Neural cell (in vitro differentiated cells): ENCODE results near the gene FRS3. TPM values are rescaled to one million over a fixed set of nuclear protein-coding genes. Genes with fewer than 3 reads are reported as not detected.

Experiments used
- H2AFZ ChIP-seq: fragments of 200-600, 300-800 bp; sonication (generic), shearing (Covaris generic); 2 replicates; pipeline ENCODE4 v1.6.0; 2014; ENCODE audit warnings: low read depth, mild to moderate bottlenecking, antibody characterized with exemption, low read length, moderate library complexity
- H3F3A ChIP-seq: fragments of 200-600 bp; shearing (Covaris generic); 2 replicates; pipeline ENCODE4 v1.6.1; 2016; ENCODE audit warnings: mild to moderate bottlenecking, moderate library complexity, mixed read lengths, antibody characterized with exemption, low read length; ENCODE audit not compliant: insufficient read depth, poor library complexity, severe bottlenecking
- H3K27ac ChIP-seq: fragments of 200-600, 300-800 bp; sonication (generic), shearing (Covaris generic); 2 replicates; pipeline ENCODE4 v1.5.1; 2014; ENCODE audit warnings: mild to moderate bottlenecking, low read length, moderate library complexity
- H3K27me3 ChIP-seq: fragments of 300-800, 200-600 bp; sonication (generic), shearing (Covaris generic); 2 replicates; pipeline ENCODE4 v1.6.0; 2014; ENCODE audit warnings: mild to moderate bottlenecking, low read depth, low read length, moderate library complexity; ENCODE audit not compliant: insufficient read depth
- H3K36me3 ChIP-seq: fragments of 300-800, 200-600 bp; sonication (generic), shearing (Covaris generic); 2 replicates; pipeline ENCODE4 v1.5.1; 2014; ENCODE audit warnings: mild to moderate bottlenecking, antibody characterized with exemption, low read length, moderate library complexity; ENCODE audit not compliant: insufficient read depth
- H3K4me2 ChIP-seq: fragments of 300-800, 200-600 bp; sonication (generic), shearing (Covaris generic); 2 replicates; pipeline ENCODE4 v1.6.0; 2014; ENCODE audit warnings: mild to moderate bottlenecking, low read length
- H3K4me3 ChIP-seq: fragments of 300-800, 200-600 bp; sonication (generic), shearing (Covaris generic); 2 replicates; pipeline ENCODE4 v1.5.1; 2014; ENCODE audit warnings: mild to moderate bottlenecking, low read length, moderate library complexity
- H3K79me2 ChIP-seq: fragments of 200-600 bp; shearing (Covaris generic); replicated peaks from 2 replicates; pipeline ENCODE4 v1.6.0; 2014; ENCODE audit warnings: mild to moderate bottlenecking, low read length, moderate library complexity; ENCODE audit not compliant: insufficient read depth
- H3K9ac ChIP-seq: fragments of 300-800, 200-600 bp; sonication (generic), shearing (Covaris generic); 2 replicates; pipeline ENCODE4 v1.6.1; 2016; ENCODE audit warnings: mild to moderate bottlenecking, low read length, mixed read lengths
- H3K9me2 ChIP-seq: fragments of 200-600 bp; shearing (Covaris generic); 2 replicates; pipeline ENCODE4 v1.6.1; 2016; ENCODE audit warnings: mild to moderate bottlenecking, low read length, mixed read lengths; ENCODE audit not compliant: insufficient read depth
- H3K9me3 ChIP-seq: fragments of 200-600, 300-800 bp; sonication (generic), shearing (Covaris generic); 2 replicates; pipeline ENCODE4 v1.6.1; 2016; ENCODE audit warnings: mild to moderate bottlenecking, mixed run types, low read length, moderate library complexity, mixed read lengths
- H4K20me1 ChIP-seq: fragments of 200-600 bp; shearing (Covaris generic); 2 replicates; pipeline ENCODE4 v1.6.1; 2016; ENCODE audit warnings: mild to moderate bottlenecking, mixed run types; ENCODE audit not compliant: insufficient read depth
- EP300 ChIP-seq: fragments of 450-650 bp; conservative IDR thresholded peaks from 2 replicates; pipeline ENCODE4 v1.6.1; 2014; ENCODE audit warnings: antibody characterized with exemption, mild to moderate bottlenecking, moderate library complexity; ENCODE audit not compliant: poor library complexity, severe bottlenecking
- EZH2 ChIP-seq: fragments of 200-600, 300-800 bp; shearing (Covaris generic), sonication (generic); IDR thresholded peaks from 2 replicates; pipeline ENCODE4 v1.6.1; 2014; ENCODE audit warnings: antibody characterized with exemption, low read length, borderline replicate concordance, mild to moderate bottlenecking; ENCODE audit not compliant: insufficient read depth, poor library complexity, severe bottlenecking
- MXI1 ChIP-seq: fragments of 450-650 bp; conservative IDR thresholded peaks from 2 replicates; pipeline ENCODE4 v1.6.1; 2014; ENCODE audit warnings: antibody characterized with exemption, mild to moderate bottlenecking; ENCODE audit not compliant: poor library complexity, severe bottlenecking
- POLR2AphosphoS5 ChIP-seq: IDR thresholded peaks from 2 replicates; pipeline ENCODE4 v1.6.1; 2012
- RAD21 ChIP-seq: fragments of 450-650 bp; conservative IDR thresholded peaks from 2 replicates; pipeline ENCODE4 v1.6.1; 2014; ENCODE audit warnings: antibody characterized with exemption, mild to moderate bottlenecking, moderate library complexity
- SMC3 ChIP-seq: fragments of 450-650 bp; conservative IDR thresholded peaks from 2 replicates; pipeline ENCODE4 v1.6.1; 2014; ENCODE audit warnings: antibody characterized with exemption, mild to moderate bottlenecking, moderate library complexity; ENCODE audit not compliant: poor library complexity
- TAF1 ChIP-seq: IDR thresholded peaks from 2 replicates; pipeline ENCODE4 v1.6.1; 2012; ENCODE audit warnings: low read depth
- polyA plus RNA-seq: library from polyadenylated mRNA; depleted of rRNA; stranded (reverse); fragments of >200 nt; gene quantifications from 2 replicates; pipeline ENCODE4 v1.2.3, GENCODE V29; 2014
- TF ChIP-seq, protein P1 (sequence below): IDR thresholded peaks from 2 replicates; pipeline ENCODE4 v1.6.1; 2012; ENCODE audit warnings: borderline replicate concordance
- TF ChIP-seq, protein P2 (sequence below): fragments of 450-650 bp; IDR thresholded peaks from 2 replicates; pipeline ENCODE4 v1.5.1; 2014; ENCODE audit warnings: antibody characterized with exemption, mild to moderate bottlenecking, moderate library complexity; ENCODE audit not compliant: poor library complexity, severe bottlenecking

The FRS3 gene
- polyA plus RNA-seq, 1 donor from 2014 or later: 15.7 TPM

DNA sequence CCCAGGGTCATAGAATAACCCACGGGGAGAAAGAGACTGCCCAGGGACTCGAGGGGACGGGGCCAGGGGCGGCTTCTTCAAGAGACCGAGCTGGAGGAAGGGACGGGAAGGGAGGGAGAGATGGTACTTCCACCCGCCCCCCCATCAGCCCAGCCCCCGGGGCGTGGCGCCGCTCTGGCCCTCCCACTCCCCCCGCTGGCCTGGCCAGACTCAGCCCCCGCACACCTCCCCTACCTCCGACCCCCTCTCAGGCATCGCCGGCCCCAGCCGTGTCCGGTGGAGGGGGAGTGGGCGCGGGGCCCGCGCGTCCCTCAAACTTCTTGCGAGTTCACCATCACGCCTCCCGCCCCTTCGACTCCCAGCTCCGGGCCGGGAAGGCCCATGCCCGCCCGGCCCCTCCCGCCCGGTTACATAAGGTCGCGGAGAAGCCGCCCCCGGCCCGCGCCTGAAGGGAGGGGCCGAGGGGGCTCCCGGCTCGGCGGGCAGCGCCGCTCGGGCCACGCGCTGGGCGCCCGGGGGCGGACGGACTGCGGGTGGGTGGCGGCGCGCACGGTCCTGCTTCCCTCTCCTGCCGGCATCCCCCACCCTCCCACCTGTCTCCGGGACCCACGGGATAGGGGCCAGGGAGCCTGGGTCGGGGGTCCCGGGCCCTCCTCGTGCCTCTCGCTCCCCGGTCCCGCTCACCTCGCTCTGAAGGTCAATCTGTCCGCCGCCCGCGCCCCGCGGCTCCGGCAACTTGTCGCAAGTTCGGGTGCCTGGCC, 44.9 kb downstream of the FRS3 start:
- Histone ChIP-seq H3K9ac (peak overlapping the region; percentile 38), H3K27ac (no peak overlapping the region), H3K9me2 (no peaks in the 10 kb centered on the region), H3K9me3 (no peaks in the 10 kb centered on the region), H3K79me2 (no peaks in the 10 kb centered on the region), H3K4me2 (no peak overlapping the region), H2AFZ (no peak overlapping the region), H3K4me3 (peak overlapping the region; percentile 65), H3K27me3 (peaks cover 22% of the 10 kb centered on the region), H4K20me1 (no peaks in the 10 kb centered on the region), H3F3A (no peaks in the 10 kb centered on the region), H3K36me3 (no peaks in the 10 kb centered on the region)
- no peak for TF ChIP-seq EZH2
- no peak for TF ChIP-seq SMC3
- no peak for TF ChIP-seq POLR2AphosphoS5
- TF ChIP-seq, protein P1, sequence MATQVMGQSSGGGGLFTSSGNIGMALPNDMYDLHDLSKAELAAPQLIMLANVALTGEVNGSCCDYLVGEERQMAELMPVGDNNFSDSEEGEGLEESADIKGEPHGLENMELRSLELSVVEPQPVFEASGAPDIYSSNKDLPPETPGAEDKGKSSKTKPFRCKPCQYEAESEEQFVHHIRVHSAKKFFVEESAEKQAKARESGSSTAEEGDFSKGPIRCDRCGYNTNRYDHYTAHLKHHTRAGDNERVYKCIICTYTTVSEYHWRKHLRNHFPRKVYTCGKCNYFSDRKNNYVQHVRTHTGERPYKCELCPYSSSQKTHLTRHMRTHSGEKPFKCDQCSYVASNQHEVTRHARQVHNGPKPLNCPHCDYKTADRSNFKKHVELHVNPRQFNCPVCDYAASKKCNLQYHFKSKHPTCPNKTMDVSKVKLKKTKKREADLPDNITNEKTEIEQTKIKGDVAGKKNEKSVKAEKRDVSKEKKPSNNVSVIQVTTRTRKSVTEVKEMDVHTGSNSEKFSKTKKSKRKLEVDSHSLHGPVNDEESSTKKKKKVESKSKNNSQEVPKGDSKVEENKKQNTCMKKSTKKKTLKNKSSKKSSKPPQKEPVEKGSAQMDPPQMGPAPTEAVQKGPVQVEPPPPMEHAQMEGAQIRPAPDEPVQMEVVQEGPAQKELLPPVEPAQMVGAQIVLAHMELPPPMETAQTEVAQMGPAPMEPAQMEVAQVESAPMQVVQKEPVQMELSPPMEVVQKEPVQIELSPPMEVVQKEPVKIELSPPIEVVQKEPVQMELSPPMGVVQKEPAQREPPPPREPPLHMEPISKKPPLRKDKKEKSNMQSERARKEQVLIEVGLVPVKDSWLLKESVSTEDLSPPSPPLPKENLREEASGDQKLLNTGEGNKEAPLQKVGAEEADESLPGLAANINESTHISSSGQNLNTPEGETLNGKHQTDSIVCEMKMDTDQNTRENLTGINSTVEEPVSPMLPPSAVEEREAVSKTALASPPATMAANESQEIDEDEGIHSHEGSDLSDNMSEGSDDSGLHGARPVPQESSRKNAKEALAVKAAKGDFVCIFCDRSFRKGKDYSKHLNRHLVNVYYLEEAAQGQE: no peak
- no peak for TF ChIP-seq MXI1
- TF ChIP-seq, protein P2, sequence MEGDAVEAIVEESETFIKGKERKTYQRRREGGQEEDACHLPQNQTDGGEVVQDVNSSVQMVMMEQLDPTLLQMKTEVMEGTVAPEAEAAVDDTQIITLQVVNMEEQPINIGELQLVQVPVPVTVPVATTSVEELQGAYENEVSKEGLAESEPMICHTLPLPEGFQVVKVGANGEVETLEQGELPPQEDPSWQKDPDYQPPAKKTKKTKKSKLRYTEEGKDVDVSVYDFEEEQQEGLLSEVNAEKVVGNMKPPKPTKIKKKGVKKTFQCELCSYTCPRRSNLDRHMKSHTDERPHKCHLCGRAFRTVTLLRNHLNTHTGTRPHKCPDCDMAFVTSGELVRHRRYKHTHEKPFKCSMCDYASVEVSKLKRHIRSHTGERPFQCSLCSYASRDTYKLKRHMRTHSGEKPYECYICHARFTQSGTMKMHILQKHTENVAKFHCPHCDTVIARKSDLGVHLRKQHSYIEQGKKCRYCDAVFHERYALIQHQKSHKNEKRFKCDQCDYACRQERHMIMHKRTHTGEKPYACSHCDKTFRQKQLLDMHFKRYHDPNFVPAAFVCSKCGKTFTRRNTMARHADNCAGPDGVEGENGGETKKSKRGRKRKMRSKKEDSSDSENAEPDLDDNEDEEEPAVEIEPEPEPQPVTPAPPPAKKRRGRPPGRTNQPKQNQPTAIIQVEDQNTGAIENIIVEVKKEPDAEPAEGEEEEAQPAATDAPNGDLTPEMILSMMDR: no peak
- no peak for TF ChIP-seq RAD21
- no peak for TF ChIP-seq TAF1
- no peak for TF ChIP-seq EP300

DNA sequence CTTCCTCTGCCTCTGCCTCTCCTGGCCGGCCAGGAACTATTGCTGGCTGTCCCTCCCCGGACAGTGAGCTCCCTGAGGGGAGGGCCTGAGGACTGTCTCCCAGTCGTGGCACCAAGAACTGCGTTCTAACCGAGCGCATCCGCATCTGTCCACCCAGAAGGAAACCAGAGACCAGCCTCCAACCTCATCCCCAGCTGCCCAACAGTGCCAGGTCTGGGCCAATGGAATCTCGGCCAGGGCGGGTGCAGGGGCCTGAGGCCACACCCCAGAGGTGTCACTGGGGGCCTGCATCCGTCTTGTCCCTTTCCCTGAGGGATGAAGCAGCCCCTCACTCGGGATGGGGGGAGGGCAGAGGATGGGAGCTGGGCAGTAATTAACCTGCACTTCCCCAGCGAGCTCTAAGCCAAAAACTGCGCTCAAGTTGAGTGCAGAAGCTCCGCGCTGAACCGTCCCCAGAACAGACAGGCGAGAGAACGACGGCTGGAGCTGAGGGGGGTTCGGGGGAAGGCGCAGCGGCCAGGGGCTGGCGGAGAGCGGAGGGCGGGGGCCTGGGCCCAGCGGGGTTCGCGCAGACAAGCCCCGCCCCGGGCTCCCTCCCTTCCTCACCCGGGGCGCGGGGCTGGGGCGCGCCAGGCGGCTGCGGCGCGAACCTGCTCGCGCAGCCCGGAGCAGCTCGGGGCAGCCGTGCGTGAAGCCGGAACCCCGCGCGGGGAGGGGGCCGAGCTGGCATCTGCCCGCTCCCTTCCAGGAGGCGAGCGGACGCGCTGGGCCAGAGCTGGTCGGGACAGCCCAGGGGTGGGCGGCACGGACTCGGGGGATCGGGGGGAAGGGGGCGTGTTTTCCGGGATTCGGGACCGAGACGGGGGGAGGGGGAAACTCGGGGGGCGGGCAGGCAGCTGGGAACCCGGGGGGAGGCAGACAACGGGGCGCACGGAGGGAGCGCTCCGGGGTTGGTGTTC, 45.7 kb downstream of the FRS3 start:
- peak overlapping the region; percentile 38 for H3K9ac ChIP-seq
- no peak overlapping the region for H3K4me2 ChIP-seq
- H3K9me2 ChIP-seq: no peaks in the 10 kb centered on the region
- no peaks in the 10 kb centered on the region for H3K9me3 ChIP-seq
- H3K79me2 ChIP-seq: no peaks in the 10 kb centered on the region
- H3K4me3 ChIP-seq: peak overlapping the region; percentile 65
- H4K20me1 ChIP-seq: no peaks in the 10 kb centered on the region
- no peaks in the 10 kb centered on the region for H3K36me3 ChIP-seq
- H3K27me3 ChIP-seq: peaks cover 22% of the 10 kb centered on the region
- no peak overlapping the region for H2AFZ ChIP-seq
- H3F3A ChIP-seq: no peaks in the 10 kb centered on the region
- TF ChIP-seq EZH2 (no peak), MXI1 (peak; percentile 25), RAD21 (no peak), TAF1 (peak; percentile 29), SMC3 (no peak), EP300 (no peak), POLR2AphosphoS5 (peak; percentile 34)
- TF ChIP-seq, protein P2: peak; percentile 16
- TF ChIP-seq, protein P1: no peak
- H3K27ac ChIP-seq: no peak overlapping the region
